SU-DHL-6 (cell line): ENCODE measurements around the gene USP10.

ENCODE experiments used
- H2AFZ ChIP-seq: fragments of 200-600 bp; sonication (generic); 2 replicates; pipeline ENCODE4 v1.6.1; 2014; ENCODE audit warnings: low read depth, mild to moderate bottlenecking, moderate library complexity, mixed read lengths, antibody characterized with exemption, low read length; ENCODE audit not compliant: severe bottlenecking
- H3F3A ChIP-seq: fragments of 200-600 bp; shearing (Covaris generic); 2 replicates; pipeline ENCODE4 v1.6.0; 2016; ENCODE audit warnings: antibody characterized with exemption, mild to moderate bottlenecking; ENCODE audit not compliant: insufficient read depth
- H3K27ac ChIP-seq: fragments of 200-600 bp; sonication (generic); 2 replicates; pipeline ENCODE4 v1.5.1; 2016; ENCODE audit warnings: low read depth, mild to moderate bottlenecking, low read length, moderate library complexity, mixed read lengths
- H3K27me3 ChIP-seq: fragments of 200-600 bp; sonication (generic), shearing (Covaris generic); 2 replicates; pipeline ENCODE4 v1.6.0; 2014; ENCODE audit warnings: mild to moderate bottlenecking, low read length
- H3K36me3 ChIP-seq: fragments of 200-600 bp; sonication (generic); 2 replicates; pipeline ENCODE4 v1.6.1; 2014; ENCODE audit warnings: mild to moderate bottlenecking, low read length, mixed read lengths
- H3K4me2 ChIP-seq: fragments of 300-600, 200-600 bp; shearing (Covaris generic), sonication (generic); 2 replicates; pipeline ENCODE4 v1.6.0; 2014; ENCODE audit warnings: low read length, low read depth, mild to moderate bottlenecking; ENCODE audit not compliant: poor library complexity, severe bottlenecking
- H3K4me3 ChIP-seq: fragments of 200-600 bp; sonication (generic); 2 replicates; pipeline ENCODE4 v1.5.1; 2014; ENCODE audit warnings: antibody characterized with exemption, low read length, mild to moderate bottlenecking, mixed read lengths; ENCODE audit not compliant: insufficient read depth, poor library complexity, severe bottlenecking
- H3K79me2 ChIP-seq: fragments of 200-600 bp; sonication (generic); 2 replicates; pipeline ENCODE4 v1.6.1; 2014; ENCODE audit warnings: mild to moderate bottlenecking, low read length, moderate library complexity; ENCODE audit not compliant: insufficient read depth
- H3K9ac ChIP-seq: fragments of 200-600 bp; sonication (generic); 2 replicates; pipeline ENCODE4 v1.7.0; 2014; ENCODE audit warnings: mild to moderate bottlenecking, low read length
- H3K9me2 ChIP-seq: fragments of 200-600 bp; sonication (generic); replicated peaks from 2 replicates; pipeline ENCODE4 v1.6.1; 2014; ENCODE audit warnings: low read length; ENCODE audit not compliant: insufficient read depth
- H3K9me3 ChIP-seq: fragments of 200-600 bp; sonication (generic); 2 replicates; pipeline ENCODE4 v1.6.1; 2014; ENCODE audit warnings: low read length, mixed read lengths; ENCODE audit not compliant: insufficient read depth
- H4K20me1 ChIP-seq: fragments of 200-600 bp; sonication (generic); 2 replicates; pipeline ENCODE4 v1.6.1; 2014; ENCODE audit warnings: low read depth, mild to moderate bottlenecking, antibody characterized with exemption, low read length, moderate library complexity, mixed read lengths
- CTCF ChIP-seq: fragments of 200-600 bp; sonication (generic); IDR thresholded peaks from one replicate; pipeline ENCODE4 v1.5.1; 2017; ENCODE audit warnings: antibody characterized with exemption, mild to moderate bottlenecking, low read length, moderate library complexity; ENCODE audit not compliant: insufficient read depth, poor library complexity, severe bottlenecking
- EZH2phosphoT487 ChIP-seq: fragments of 200-600 bp; sonication (generic), shearing (Covaris generic); conservative IDR thresholded peaks from 2 replicates; pipeline ENCODE4 v1.6.1; 2018; ENCODE audit warnings: mild to moderate bottlenecking, antibody characterized with exemption, low read length, moderate library complexity, mixed read lengths

The USP10 gene

GRCh38 chr16:84738255-84739038 lies 38.6 kb downstream of the USP10 start:
- no peak overlapping the region for H3K4me3 ChIP-seq
- H4K20me1 ChIP-seq, result no peaks in the 10 kb centered on the region
- no peaks in the 10 kb centered on the region for H3K9me3 ChIP-seq
- no peak for TF ChIP-seq EZH2phosphoT487
- TF ChIP-seq CTCF, result peak; percentile 82
- H3K36me3 ChIP-seq, result peaks cover 13% of the 10 kb centered on the region; the same call in 1 of the 2 replicates
- H3K9me2 ChIP-seq, result no peaks in the 10 kb centered on the region
- no peak overlapping the region for H2AFZ ChIP-seq
- no peak overlapping the region; the same call in 1 of the 2 replicates for H3K27ac ChIP-seq
- H3K27me3 ChIP-seq, result no peaks in the 10 kb centered on the region
- peak overlapping the region; percentile 37 for H3K4me2 ChIP-seq
- H3K9ac ChIP-seq, result no peak overlapping the region
- H3K79me2 ChIP-seq, result peaks cover 79% of the 10 kb centered on the region
- peaks cover 25% of the 10 kb centered on the region; the same call in 1 of the 2 replicates for H3F3A ChIP-seq

DNA sequence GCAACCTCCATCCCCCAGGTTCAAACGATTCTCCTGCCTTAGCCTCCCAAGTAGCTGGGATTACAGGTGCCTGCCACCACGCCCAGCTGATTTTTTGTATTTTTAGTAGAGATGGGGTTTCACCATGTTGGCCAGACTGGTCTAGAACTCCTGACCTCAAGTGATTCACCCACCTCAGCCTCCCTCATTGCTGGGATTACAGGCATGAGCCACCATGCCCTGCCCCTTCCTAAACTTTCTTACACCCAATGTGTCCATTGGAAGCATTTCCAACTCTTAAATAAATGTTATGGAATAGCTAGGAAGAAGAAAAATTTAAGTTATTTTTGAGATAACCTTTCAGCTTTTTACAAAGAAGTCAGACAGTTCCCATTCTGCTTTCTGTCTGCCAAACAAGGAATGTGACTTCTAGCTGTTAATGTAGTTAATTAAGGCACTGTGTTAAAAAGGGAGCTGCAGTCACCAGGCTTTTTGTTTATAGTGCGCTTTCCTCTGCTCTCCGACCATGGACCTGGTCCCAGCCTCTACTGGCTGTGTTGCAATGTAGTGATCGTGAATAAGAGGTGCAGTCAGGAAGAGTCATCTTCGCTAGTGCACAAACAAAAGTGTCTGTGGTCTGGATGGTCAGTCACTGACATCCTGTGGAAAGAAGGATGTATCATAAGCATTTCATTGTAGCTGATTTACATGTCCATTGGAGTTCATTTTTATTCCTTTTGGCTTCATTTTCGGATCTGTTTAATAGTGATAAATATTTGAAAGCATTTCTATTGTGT lies 39.7 kb downstream of the USP10 start:
- TF ChIP-seq EZH2phosphoT487, result no peak
- no peak for TF ChIP-seq CTCF
- H3K4me3 ChIP-seq, result no peak overlapping the region
- no peaks in the 10 kb centered on the region for H3K9me3 ChIP-seq
- peaks cover 79% of the 10 kb centered on the region for H3K79me2 ChIP-seq
- peaks cover 6% of the 10 kb centered on the region; the same call in 1 of the 2 replicates for H3K36me3 ChIP-seq
- no peak overlapping the region for H3K27ac ChIP-seq
- no peak overlapping the region for H3K4me2 ChIP-seq
- peaks cover 20% of the 10 kb centered on the region; the same call in 1 of the 2 replicates for H3F3A ChIP-seq
- H3K27me3 ChIP-seq, result no peaks in the 10 kb centered on the region
- H3K9ac ChIP-seq, result no peak overlapping the region
- H4K20me1 ChIP-seq, result no peaks in the 10 kb centered on the region
- H2AFZ ChIP-seq, result no peak overlapping the region
- H3K9me2 ChIP-seq, result no peaks in the 10 kb centered on the region

DNA sequence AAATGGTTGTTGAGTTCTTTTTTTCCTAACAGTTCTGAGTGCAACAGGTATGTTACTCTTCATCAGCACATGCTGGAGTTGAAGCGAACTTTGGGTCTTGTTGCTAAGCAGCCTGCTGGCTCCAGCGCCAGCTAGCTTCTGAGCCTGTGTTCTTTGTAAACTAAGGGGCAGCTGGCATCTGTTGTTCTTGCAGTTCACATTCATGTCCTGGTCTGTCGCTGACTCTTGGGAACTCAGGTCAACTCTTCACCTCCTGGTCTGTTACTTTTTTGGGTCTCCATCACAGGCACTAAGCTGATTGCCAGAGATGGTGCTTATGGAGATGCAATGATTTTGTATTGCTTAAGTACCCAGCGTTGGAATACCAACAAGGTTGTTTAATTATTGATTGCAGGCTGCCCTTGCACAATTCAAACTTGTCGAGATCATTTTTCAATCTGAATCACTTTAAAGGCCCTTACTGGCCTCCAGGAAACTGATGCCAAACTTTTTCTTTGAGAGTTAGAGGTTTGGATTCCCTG lies 40.9 kb downstream of the USP10 start:
- peaks cover 6% of the 10 kb centered on the region; the same call in 1 of the 2 replicates for H3K36me3 ChIP-seq
- no peak overlapping the region for H3K27ac ChIP-seq
- H3K4me3 ChIP-seq, result no peak overlapping the region
- no peaks in the 10 kb centered on the region for H3K9me2 ChIP-seq
- H2AFZ ChIP-seq, result no peak overlapping the region
- peaks cover 75% of the 10 kb centered on the region for H3K79me2 ChIP-seq
- H3K4me2 ChIP-seq, result no peak overlapping the region
- peaks cover 20% of the 10 kb centered on the region; the same call in 1 of the 2 replicates for H3F3A ChIP-seq
- H3K9me3 ChIP-seq, result no peaks in the 10 kb centered on the region
- H3K9ac ChIP-seq, result no peak overlapping the region
- H3K27me3 ChIP-seq, result no peaks in the 10 kb centered on the region
- TF ChIP-seq CTCF, result no peak
- TF ChIP-seq EZH2phosphoT487, result no peak
- no peaks in the 10 kb centered on the region for H4K20me1 ChIP-seq
